COLO829 (cell line): ENCODE data around the gene RAB3B.
"Not testable (repeated sequence)": the region's sequence is repeated elsewhere in the genome, so short reads cannot be mapped to it uniquely, and the experiment has no call there.

Source experiments
- DNase-seq: peaks from one replicate; pipeline ENCODE4 v3.0.0; 2012; ENCODE audit warnings: low spot score

RAB3B gene

GRCh38 chr1:51919684-51920083 lies 70.8 kb downstream of the RAB3B start:
- no peak for DNase-seq

DNA sequence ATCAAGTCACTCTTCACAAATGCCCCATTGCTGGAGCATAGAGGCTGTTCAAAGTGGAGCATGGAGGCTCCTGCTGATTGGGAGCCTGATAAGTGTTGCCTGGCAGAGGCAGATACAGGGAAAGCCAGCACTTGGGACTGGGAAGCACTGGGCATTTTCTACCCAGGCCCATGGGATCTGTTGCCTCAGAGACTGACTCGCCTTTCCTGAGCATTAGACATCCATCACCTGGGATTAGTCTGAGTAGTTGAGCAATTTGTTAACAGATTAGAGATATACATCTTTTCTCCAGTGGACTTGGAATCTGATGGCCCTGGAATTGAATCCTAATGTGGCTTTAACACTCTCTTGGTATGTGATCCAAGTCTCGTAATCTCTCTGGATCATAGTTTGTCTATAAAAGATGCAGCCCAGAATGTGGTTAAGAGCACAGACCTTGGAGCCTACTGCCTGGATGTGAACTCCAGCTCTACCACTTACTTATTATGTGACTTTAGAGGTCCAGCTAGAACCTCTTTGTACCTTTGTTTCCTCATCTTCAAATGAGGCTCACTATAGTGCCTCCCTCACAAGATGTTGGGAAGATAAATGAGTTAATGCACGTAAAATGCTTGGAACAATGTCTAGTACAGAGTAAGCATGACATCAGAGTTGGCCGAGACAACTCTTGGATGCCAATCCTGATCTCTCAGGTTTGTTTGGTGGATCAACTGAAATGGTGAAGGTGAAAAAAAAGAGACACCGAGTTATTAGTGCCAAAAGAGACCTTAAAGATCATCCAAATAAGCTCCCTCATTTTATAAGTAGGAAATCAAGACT lies 73.7 kb downstream of the RAB3B start:
- DNase-seq: no peak

GRCh38 chr1:51915951-51916350 lies 74.5 kb downstream of the RAB3B start:
- no peak for DNase-seq

GRCh38 chr1:51912881-51913280 lies 77.6 kb downstream of the RAB3B start:
- peak; percentile 88 for DNase-seq

DNA sequence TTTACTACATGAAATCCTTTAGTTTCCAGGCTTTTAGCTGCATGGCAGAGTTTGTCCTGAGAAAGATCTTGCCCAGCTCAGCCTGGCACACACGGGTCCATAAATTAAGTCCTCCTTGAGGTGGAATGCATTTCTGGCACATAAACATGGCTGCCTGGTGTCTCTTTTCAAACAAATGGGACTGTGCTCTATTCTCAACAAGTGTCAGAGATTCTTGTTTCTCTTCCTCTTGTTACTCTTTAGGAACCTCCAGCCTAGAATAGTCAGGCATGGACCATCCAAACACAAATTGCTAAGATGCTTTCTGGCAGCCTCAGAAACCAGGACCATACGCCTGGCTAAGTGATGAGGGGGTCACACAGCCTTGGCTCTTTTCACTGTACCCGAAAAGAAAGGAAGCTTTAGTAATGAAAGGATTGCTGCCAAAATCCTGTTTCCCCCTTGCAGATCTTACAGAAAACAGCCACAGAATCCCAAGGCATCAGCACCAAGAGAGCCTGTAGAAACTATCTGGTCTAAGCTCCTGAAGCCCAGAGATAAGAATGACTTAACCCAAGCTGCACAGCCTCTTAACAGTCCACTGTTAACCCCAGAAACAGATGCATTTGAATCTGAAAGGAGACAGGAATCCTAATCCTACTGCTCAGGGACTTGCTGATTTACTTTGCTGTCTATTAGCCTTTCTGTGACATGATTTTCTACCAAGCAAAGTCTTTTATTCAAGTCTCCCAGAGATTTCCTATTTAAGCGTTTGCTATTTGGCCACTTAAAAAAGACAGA lies 80.1 kb downstream of the RAB3B start:
- no peak for DNase-seq

DNA sequence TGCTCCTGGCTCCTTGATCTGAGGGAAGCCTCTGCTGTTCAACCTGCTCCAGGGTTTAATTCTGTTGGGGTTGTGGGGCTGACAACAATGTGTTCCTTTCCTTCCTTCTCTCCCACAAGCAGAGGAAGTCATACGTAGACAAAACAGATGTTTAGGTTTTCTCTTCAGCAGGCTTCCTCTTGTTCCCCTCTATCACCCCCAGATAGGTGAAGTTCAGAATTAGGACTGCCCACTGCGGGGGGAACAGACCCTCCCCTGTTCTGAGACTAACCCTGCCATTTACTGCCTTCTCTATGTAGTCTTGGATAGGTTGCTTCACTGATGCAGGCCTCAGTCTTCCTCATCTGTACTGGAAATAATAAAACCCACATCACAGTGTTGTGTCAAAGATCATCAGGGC lies 82.0 kb downstream of the RAB3B start:
- DNase-seq: no peak

DNA sequence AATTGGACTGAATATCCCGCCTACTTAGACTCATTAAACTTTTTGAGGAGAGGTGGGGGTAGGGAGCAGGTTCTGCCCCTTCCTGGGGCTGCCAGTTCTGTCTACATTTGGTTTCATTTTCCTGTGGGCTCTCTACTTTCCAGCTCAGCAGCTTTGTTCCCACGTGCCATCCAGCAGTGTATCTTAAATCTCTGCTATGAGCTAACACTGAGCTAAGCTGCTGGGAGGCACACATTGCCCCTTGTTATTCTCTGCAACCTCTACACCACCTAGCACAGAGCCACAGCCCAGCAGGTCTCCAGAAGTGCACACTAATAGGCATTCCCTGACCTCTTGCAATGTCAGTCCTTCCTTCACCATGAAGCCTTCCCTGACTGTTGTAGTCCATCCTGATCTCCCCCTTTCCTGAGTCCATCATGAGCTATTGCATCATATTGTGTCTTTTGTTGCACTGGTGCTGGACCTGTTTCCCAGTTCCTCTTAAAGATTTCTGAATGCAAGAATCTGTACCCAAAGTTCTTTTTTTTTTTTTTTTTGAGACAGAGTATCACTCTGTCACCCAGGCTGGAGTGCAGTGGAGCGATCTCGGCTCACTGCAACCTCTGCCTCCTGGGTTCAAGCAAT lies 83.3 kb downstream of the RAB3B start:
- DNase-seq: no peak

GRCh38 chr1:51906306-51907078 lies 84.0 kb downstream of the RAB3B start:
- peak; percentile 66 for DNase-seq

DNA sequence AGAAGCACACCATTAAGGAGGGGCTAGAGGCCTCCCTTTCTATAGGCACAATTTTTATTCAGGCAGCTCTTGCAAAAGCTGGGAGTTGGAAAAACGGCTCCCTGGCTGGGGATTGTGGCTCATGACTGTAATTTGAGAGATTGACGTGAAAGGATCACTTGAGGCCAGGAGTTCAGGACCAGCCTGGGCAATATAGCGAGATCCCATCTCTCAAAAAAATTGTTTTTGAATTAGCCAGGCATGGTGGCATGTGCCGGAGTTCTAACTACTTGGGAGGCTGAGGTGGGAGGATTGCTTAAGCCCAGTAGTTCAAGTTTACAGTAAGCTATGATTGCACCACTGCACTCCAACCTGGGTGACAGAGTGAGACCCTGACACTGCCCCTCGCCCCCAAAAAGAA lies 88.0 kb downstream of the RAB3B start:
- DNase-seq: no peak

GRCh38 chr1:51901151-51901550 lies 89.3 kb downstream of the RAB3B start:
- no peak for DNase-seq

DNA sequence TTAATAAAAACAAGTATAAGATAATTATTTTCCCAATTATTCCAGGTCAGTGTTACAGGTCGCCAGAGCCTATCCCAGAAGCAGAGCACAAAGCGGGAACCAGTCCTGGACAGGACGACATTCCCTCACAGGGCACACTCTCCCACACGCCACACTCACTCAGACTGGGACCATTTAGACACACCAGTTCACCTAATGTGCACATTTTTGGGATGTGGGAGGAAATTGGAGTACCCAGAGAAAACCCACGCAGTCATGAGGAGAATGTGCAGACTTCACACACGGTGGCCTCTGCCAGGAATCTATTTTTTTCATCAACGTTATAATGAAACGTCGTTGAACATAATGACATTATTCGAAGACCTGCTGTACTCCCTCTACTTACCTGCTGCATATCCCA lies 91.5 kb downstream of the RAB3B start:
- DNase-seq: no peak

- no peak for DNase-seq
These were observed 92.3 kb downstream of the RAB3B start for GRCh38 chr1:51898090-51898734.

DNA sequence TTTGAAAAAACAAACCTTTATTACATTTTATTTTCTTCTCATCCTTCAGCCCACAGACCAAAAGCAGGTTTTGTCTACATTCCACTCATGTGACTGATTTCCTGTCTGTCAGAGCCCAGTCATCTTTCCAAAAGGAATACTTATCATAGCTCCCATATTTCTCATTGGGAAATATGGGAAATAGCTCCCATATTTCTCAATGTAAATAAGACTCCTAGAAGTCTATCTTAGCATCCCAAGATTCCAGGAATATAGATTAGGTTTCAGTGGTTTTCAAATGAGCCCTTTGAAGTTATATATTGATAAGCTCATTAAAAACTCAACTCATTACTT lies 92.8 kb downstream of the RAB3B start:
- DNase-seq: no peak

DNA sequence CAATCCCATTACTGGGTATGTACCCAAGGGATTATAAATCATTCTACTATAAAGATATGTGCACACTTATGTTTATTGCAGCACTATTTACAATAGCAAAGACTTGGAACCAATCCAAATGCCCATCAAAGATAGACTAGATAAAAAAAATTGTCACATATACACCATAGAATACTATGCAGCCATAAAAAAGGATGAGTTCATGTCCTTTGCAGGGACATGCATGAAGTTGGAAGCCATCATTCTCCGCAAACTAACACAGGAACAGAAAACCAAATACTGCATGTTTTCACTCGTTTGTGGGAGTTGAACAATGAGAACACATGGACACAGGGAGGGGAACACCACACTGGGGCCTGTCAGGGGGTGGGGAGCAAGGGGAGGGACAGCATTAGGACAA lies 95.8 kb downstream of the RAB3B start:
- DNase-seq: not testable (repeated sequence)

GRCh38 chr1:51878616-51879336 lies 111.7 kb downstream of the RAB3B start, which contains the start of gene NRDC:
Gene NRDC, minus strand, starts transcription at chr1:51878727. Its CDS starts 112 bp downstream, at chr1:51878615.
- peak; percentile 96 for DNase-seq

DNA sequence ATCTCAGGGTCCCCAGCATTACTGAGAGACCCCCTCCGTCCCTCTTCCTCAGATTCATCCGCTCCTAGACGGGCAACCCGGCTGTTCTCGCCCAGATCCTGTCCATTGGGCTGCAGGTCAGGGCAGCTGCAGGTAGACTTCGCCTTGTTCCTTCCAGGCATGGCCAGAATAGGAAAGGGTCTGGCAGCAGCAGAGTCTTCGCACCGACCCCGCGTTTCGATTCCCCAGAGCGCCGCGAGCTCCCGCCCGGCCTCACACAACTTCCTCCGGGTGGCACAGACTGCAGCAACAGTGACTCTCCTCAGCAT lies 112.2 kb downstream of the RAB3B start:
- no peak for DNase-seq

DNA sequence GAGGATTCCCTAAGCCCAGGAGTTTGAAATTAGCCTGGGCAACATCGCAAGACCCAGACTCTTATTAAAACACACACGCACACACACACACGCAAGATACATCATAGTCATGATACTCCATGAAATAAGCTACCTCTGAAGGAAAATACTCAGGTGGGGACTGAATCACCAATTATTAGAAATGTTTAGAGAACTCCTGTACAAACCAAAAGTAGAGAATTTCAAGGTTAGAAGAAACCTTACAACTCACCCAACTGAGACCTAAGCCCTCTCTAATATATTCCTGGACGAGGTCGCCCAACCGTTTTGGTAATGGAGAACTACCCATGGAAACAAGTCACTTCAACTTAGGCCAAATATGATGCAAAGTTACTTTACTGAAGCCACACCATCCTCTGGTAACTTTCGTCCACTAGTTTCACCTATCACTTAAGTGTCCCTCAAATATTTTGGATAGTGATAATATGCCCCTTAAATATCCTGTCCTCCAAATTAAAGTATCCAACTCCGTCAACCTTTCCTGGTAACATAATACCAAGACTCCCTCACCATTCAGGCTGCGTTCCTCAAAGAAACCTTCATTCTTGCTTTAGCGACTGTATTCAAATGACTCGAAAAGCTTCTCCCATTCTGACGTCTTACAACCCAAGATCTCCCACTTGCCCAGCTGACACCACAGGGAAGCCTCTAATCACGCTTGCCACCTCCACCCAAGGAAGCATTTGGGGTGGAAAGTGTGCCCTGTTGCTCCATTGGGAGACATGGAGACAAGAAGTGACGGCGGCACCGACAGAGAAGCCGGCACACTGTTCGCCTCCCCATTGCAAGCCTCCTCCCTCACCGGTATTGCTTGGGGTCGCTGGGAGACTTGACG lies 112.8 kb downstream of the RAB3B start:
- no peak for DNase-seq

DNA sequence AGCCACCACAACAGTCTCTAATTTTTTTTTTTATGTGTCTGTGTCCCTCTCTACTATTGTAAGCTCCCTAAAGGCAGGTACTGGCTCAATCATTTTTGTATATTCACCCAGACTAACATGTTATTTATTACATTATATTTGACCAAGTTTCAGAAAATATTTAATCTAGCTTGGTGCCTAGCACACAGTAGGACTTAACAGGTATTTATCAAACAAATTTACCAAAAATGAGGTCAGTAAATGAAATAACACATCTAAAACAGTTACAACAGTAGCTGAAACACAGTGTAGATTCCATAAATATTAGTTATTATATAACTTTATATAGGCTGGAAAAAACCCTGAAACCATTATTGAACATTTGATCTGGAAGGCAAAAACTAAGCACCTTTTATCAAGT lies 114.7 kb downstream of the RAB3B start:
- DNase-seq: no peak

DNA sequence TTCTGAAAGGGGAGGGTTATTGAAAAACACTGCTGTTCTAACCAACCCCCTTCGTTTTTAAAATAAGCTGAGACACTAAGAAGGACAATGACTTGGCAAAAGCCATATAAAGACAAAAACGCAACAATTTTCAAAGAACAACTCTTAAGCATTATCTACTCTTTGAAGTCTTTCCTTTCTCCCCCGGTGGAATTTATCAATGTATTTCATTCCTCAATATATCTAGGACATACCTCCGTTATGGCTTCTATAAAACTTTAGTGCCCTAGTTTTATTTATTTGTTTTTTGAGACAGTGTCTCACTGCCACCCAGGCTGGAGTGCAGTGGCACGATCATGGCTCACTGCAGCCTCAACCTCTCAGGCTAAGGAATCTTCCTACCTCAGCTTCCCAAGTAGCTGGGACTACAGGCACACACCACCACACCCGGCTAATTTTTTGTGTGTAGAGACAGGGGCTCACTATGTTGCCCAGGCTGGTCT lies 115.2 kb downstream of the RAB3B start:
- no peak for DNase-seq

DNA sequence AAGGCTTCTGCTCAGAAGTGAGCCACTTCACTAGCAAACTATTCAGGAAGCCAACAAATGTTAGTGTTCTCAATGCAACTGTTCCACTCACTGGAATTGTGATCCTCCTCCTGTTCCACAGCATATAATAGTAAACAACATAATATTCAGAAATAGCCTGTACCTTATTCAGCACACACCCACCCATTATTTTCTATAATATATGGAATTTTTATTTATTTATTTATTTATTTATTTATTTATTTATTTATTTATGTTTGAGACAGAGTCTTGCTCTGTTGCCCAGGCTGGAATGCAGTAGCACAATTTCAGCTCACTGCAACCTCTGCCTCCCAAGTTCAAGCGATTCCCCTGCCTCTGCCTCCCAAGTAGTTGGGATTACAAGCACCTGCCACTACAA lies 117.2 kb downstream of the RAB3B start:
- DNase-seq: not testable (repeated sequence)
